PC-3 (cell line): ENCODE measurements around the gene CACHD1. TPM values are rescaled to one million over a fixed set of nuclear protein-coding genes. Genes with fewer than 3 reads are reported as not detected.
A peak's percentile ranks its signal among the peaks of the same experiment; 100 is the strongest.

Source experiments
- ATAC-seq: fragments of 200-7000 bp; cut with Tn5 transposase; 2 replicates; pipeline ENCODE4 v1.9.1; 2020; ENCODE audit warnings: mild to moderate bottlenecking, moderate library complexity
- BruUV-seq: library from RNA; stranded (reverse); fragments of 400-500 nt; replicated peaks from 2 replicates; lab custom pipeline; 2021; lab: Mats Ljungman, UMichigan
- CTCF ChIA-PET: fragments of 300-600 bp; sonication (Branson Sonifier 250); formaldehyde crosslinking; loops from one replicate; lab custom pipeline; 2022; ENCODE audit warnings: antibody characterized with exemption; lab: Charles Lee
- POLR2A ChIA-PET: fragments of 300-600 bp; sonication (Branson Sonifier 250); formaldehyde crosslinking; loops from one replicate; lab custom pipeline; 2022; ENCODE audit warnings: antibody characterized with exemption; ENCODE audit not compliant: unreplicated experiment; lab: Charles Lee
- DNase-seq: peaks from one replicate; pipeline ENCODE4 v3.0.0-alpha.2; 2015
- H2AFZ ChIP-seq: fragments of 300-600 bp; sonication (generic); 2 replicates; pipeline ENCODE4 v1.6.0; 2016; ENCODE audit warnings: antibody characterized with exemption, low read length
- H3F3A ChIP-seq: fragments of 300-600 bp; sonication (generic); one replicate; pipeline ENCODE4 v1.6.0; 2017; ENCODE audit warnings: antibody characterized with exemption, low read length, control low read depth, mild to moderate bottlenecking; ENCODE audit not compliant: unreplicated experiment
- H3K27ac ChIP-seq: fragments of 300-600 bp; sonication (generic); 2 replicates; pipeline ENCODE4 v1.5.1; 2016; ENCODE audit warnings: mild to moderate bottlenecking, low read length
- H3K27me3 ChIP-seq: fragments of 300-600 bp; sonication (generic); 2 replicates; pipeline ENCODE4 v1.6.1; 2016; ENCODE audit warnings: low read length, mixed read lengths
- H3K36me3 ChIP-seq: fragments of 300-600 bp; sonication (generic); 2 replicates; pipeline ENCODE4 v1.6.1; 2016; ENCODE audit warnings: low read depth, mixed run types, low read length, mixed read lengths
- H3K4me1 ChIP-seq: fragments of 300-600 bp; sonication (generic); 2 replicates; pipeline ENCODE4 v1.5.1; 2016; ENCODE audit warnings: low read length; ENCODE audit not compliant: insufficient read depth
- H3K4me2 ChIP-seq: fragments of 300-600 bp; sonication (generic); 2 replicates; pipeline ENCODE4 v1.6.0; 2016; ENCODE audit warnings: low read length
- H3K4me3 ChIP-seq: fragments of 300-600 bp; sonication (generic); 2 replicates; pipeline ENCODE4 v1.5.1; 2016; ENCODE audit warnings: mild to moderate bottlenecking, low read length, mixed read lengths
- H3K79me2 ChIP-seq: fragments of 300-600 bp; sonication (generic); 2 replicates; pipeline ENCODE4 v1.6.1; 2017; ENCODE audit warnings: low read length, mixed read lengths
- H3K9ac ChIP-seq: fragments of 300-600 bp; sonication (generic); 2 replicates; pipeline ENCODE4 v1.6.0; 2016; ENCODE audit warnings: mild to moderate bottlenecking, low read length
- H3K9me2 ChIP-seq: fragments of 300-600 bp; sonication (generic); replicated peaks from 2 replicates; pipeline ENCODE4 v1.6.1; 2016; ENCODE audit warnings: mixed run types, low read length, mixed read lengths
- H3K9me3 ChIP-seq: fragments of 300-600 bp; sonication (generic); 2 replicates; pipeline ENCODE4 v1.6.1; 2016; ENCODE audit warnings: low read length, mixed read lengths
- H4K20me1 ChIP-seq: fragments of 300-600 bp; sonication (generic); 2 replicates; pipeline ENCODE4 v1.6.1; 2016; ENCODE audit warnings: low read length, mixed read lengths
- CTCF ChIP-seq: fragments of 300-600 bp; sonication (generic); conservative IDR thresholded peaks from 2 replicates; pipeline ENCODE4 v1.5.1; 2017; ENCODE audit warnings: antibody characterized with exemption, low read depth, mild to moderate bottlenecking, low read length
- EZH2 ChIP-seq: fragments of 300-600 bp; sonication (generic); IDR thresholded peaks from one replicate; pipeline ENCODE4 v1.6.1; 2017; ENCODE audit warnings: antibody characterized with exemption, mild to moderate bottlenecking, low read length; ENCODE audit not compliant: unreplicated experiment
- EZH2phosphoT487 ChIP-seq: fragments of 300-600 bp; sonication (generic); IDR thresholded peaks from 2 replicates; pipeline ENCODE4 v1.6.1; 2018; ENCODE audit warnings: mild to moderate bottlenecking, antibody characterized with exemption, low read length, borderline replicate concordance
- intact Hi-C: fragments of 100-400 bp; cut with micrococcal nuclease; formaldehyde crosslinking; loops from 2 replicates; pipeline ENCODE4 v1.9.0; 2023
- total RNA-seq: library from RNA; depleted of rRNA; stranded (reverse); fragments of >200 nt; gene quantifications from 2 replicates; pipeline ENCODE4 v1.2.3, GENCODE V29; 2014

CACHD1 gene
- total RNA-seq, 1 experiment from 2014 or later = 6.6 TPM

DNA sequence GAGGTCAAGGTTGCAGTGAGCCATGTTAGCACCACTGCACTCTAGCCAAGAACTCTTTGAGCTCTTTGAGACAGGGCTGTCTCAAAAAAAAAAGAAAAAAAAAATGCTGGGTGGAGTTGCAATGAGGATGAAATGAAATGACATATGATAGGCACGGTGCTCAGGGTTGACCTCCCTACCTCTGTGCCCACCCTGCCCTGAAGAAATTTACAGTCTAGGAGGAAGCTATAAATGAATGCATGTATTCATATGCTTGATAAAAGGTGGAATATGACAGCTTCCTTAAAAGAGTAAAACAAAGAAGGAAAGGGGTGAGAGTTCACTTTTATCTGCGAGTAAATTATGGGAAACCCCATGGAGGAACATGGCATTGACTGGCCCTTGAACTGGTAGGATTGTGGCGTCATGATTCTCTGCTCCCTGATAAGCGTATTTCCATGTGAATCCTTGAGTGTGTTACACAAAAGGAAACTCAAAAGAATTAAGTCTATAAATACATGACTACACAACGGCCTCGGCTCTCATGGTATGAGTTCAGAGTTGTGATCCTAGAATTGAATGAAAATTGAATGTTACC is 215.9 kb downstream of the CACHD1 start:
- Histone ChIP-seq H3K4me2 (no peak overlapping the region), H3K9me2 (no peaks in the 10 kb centered on the region), H3K36me3 (peaks cover 5% of the 10 kb centered on the region; the same call in 1 of the 2 replicates), H3K79me2 (no peaks in the 10 kb centered on the region), H3K9ac (no peak overlapping the region), H3K27me3 (no peaks in the 10 kb centered on the region), H4K20me1 (no peaks in the 10 kb centered on the region), H3K9me3 (no peaks in the 10 kb centered on the region), H2AFZ (no peak overlapping the region), H3K4me1 (peaks cover 20% of the 10 kb centered on the region), H3K4me3 (no peak overlapping the region), H3F3A (no peaks in the 10 kb centered on the region), H3K27ac (no peak overlapping the region)
- no peak for ATAC-seq
- no peak for DNase-seq
- POLR2A ChIA-PET = no interaction called here
- no TSS peak for BruUV-seq
- CTCF ChIA-PET = interaction anchor here (0.6 kb wide), 2 partner anchors 119 to 342 kb away, joined by 3 to 4 read pairs; no protein-coding TSS in a partner anchor
- no peak for TF ChIP-seq CTCF
- TF ChIP-seq EZH2 = no peak
- no peak for TF ChIP-seq EZH2phosphoT487
- intact Hi-C loops = loop anchor here (2.0 to 5.0 kb wide), 3 partner anchors 214 to 1001 kb away; partner anchors contain the start of genes CACHD1 and JAK1

GRCh38 chr1:64686828-64687724 is 217.1 kb downstream of the CACHD1 start:
- H3K4me1 ChIP-seq = peaks cover 28% of the 10 kb centered on the region
- intact Hi-C loops = loop anchor here (1.0 to 5.0 kb wide), 5 partner anchors 57 to 1000 kb away; partner anchors contain the start of genes CACHD1 and JAK1
- ChIA-PET POLR2A (no interaction called here), CTCF (no interaction called here)
- H3K9me2 ChIP-seq = no peaks in the 10 kb centered on the region
- H3K9ac ChIP-seq = 0 out of 2 replicates have a peak overlapping the region, but pooled peaks have one; percentile 21
- no peaks in the 10 kb centered on the region for H3K79me2 ChIP-seq
- no peaks in the 10 kb centered on the region for H3F3A ChIP-seq
- ATAC-seq (peak; percentile 81), DNase-seq (peak; percentile 76)
- no peaks in the 10 kb centered on the region for H3K9me3 ChIP-seq
- peak overlapping the region; percentile 60 for H2AFZ ChIP-seq
- H3K4me2 ChIP-seq = peak overlapping the region; percentile 61
- TF ChIP-seq EZH2phosphoT487 (no peak), EZH2 (no peak), CTCF (peak; percentile 90)
- peaks cover under 1% of the 10 kb centered on the region; the same call in 1 of the 2 replicates for H3K36me3 ChIP-seq
- H3K4me3 ChIP-seq = peak overlapping the region; percentile 25; the same call in 1 of the 2 replicates
- BruUV-seq = no TSS peak
- H4K20me1 ChIP-seq = no peaks in the 10 kb centered on the region
- peak overlapping the region; percentile 70 for H3K27ac ChIP-seq
- no peaks in the 10 kb centered on the region for H3K27me3 ChIP-seq
